Measurements from ENCODE around the gene NPAS2.

NPAS2 gene

DNA sequence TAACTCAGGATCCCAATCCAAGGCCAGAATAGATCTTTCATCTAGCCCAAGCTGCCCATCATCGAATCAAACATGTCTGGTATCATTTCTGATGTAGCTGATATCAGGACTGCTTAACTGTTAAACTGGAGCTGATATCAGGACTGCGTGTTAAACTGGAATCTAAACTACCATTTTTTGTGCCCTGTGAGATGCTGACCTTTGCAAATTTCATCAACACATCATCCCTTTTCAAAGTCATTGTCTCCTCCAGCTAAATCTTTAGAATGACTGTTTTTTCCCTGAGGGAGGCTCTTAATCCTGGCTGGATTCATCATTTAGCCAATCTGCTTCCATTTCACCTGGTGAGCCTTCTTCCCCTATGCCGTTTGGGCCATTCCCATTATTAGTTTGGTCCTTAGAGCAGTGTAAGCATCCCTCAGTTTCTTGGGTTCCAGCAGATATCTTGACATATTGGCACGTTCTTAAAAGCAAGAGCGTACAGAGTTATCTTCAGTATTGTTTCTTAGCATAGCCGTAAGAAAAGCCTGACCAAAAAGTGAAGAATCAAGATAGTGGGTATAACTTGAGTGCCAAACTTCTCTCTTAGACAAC, 194.4 kb downstream of the NPAS2 start:
- no peak for DNase-seq (ENCODE audit: low read depth)

DNA sequence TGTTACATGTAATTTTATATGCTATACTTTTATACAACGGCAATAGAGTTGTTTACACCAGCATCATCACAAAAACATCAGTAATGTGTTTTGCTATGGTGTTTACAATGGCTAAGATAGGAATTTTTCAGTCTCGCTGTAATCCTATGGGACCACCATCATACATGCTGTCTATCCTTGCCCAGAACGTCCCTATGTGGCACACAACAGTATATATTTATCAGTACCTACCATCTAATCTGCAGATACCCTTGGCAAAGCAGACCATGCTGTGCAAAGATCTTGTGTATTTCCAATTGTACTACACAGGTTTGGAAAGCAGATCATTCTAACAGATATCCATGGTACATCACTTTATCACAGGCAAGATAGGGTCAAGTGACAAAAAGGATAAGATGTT, 197.4 kb downstream of the NPAS2 start:
- DNase-seq (ENCODE audit: low read depth), result no peak

DNA sequence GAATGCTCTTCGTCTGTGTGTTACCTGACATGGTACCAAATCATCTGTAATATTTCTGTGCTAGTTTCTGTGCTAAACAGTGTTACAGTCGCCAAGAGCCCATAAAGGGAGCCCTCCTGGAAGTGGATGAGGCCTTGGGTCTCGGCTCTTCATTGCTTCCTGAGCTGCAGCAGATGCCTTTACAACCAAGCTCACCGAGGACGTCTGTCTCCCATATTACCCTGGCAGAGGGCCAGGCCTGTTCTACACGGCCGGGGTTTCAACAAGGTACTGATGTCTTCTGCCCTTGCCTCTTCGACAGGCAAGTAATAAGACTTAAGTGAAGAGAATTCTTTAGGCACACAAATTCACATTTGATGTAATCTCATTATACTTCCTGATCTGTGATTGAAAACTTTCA, 199.0 kb downstream of the NPAS2 start:
- no peak for DNase-seq (ENCODE audit: low read depth)

GRCh38 chr2:101022221-101022620, 202.3 kb downstream of the NPAS2 start:
- DNase-seq (ENCODE audit: low read depth), result no peak

GRCh38 chr2:101023327-101024107, 203.6 kb downstream of the NPAS2 start:
- DNase-seq (ENCODE audit: low read depth), result no peak

GRCh38 chr2:101025561-101025960, 205.6 kb downstream of the NPAS2 start:
- DNase-seq (ENCODE audit: low read depth), result no peak

GRCh38 chr2:101026253-101026701, 206.3 kb downstream of the NPAS2 start:
- DNase-seq (ENCODE audit: low read depth), result no peak

GRCh38 chr2:101026923-101027469, 207.1 kb downstream of the NPAS2 start:
- no peak for DNase-seq (ENCODE audit: low read depth)

GRCh38 chr2:101027852-101028251, 207.9 kb downstream of the NPAS2 start:
- no peak for DNase-seq (ENCODE audit: low read depth)

DNA sequence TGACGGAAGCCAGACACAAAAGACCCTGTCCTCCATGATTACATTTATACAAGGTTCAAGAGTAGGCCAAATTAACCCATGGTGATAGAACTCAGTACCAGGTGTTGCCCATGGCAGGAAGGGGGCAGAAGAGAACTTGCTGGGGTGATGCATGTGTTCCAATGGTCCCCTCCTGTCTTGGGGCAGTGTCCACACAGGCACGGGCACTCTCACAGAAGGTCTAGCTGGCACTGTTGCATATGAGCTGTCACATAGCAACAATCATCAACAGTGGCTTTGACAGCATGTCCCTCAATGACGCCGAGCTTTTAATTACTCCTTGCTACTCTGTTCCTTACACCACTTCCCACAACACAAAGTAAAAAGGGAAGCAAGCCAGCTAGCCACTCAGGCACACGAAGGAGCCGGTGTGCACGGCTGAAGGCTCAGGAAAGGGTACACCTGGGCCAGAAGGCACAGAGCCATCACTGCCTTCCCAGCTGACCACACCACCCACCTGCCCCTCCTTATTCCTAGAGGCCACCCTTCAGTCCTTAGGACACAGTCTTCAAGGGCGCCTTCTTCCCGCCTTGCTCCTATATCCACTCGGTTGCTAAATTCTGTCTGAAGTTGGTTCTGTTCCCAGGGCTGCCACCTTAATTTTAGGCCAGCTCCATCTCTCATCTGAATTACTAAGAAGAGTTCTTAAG, 211.1 kb downstream of the NPAS2 start:
- DNase-seq (ENCODE audit: low read depth), result no peak

DNA sequence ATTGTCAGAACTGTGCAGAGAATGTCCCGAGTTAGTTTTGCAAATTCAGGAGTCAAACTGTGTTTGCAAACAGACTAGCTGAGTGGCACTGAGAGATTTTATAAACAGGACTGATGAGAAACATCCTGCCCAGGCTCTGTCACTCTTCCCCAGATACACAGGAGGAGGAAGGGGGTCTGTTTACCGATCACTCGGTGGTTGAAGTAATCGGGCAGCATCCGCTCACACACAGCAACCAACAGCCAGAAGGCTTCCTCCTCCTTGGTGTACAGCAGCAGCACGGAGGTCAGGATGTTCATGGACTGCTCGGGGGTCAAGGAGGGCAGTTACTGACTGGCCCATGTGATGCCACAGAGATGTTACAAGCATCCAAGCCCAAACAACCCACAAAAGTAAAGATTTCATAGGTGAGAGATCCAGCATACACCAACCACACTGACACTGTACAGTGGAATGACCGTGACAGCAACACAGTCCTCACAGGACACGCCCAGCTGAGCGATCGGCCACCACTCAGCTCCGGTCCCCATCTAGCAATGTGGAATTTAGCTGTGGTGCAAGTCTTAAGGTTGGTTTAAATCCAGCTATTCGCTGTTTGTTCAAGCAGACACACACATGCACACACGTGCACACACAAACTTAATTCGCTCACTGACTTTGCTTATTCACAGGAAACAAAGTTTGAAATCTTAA, 212.3 kb downstream of the NPAS2 start:
- no peak for DNase-seq (ENCODE audit: low read depth)

GRCh38 chr2:101036562-101036961, 216.6 kb downstream of the NPAS2 start:
- no peak for DNase-seq (ENCODE audit: low read depth)

GRCh38 chr2:101037161-101037755, 217.3 kb downstream of the NPAS2 start:
- DNase-seq (ENCODE audit: low read depth), result no peak

- no peak for DNase-seq (ENCODE audit: low read depth)
Observed at GRCh38 chr2:101038455-101039255, 218.7 kb downstream of the NPAS2 start.

DNA sequence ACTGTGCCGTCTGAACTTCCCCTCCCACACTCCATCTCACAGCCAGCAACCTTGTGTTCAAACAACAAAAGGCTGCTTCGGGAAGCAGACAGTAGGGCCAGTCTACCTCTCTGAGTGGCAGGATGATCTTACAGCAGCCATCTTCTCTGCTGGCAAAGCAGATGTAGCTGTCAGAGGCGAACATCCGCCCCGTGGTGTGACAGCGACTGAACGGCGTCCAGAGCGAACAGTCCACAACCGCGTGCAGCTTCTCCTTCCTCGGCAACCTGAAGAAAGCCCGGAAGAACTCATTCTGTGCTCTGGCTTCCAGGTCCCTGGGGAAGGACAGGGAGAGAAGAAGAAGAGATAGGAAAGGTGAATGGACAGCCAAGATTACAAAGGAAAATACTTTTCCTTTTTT, 220.1 kb downstream of the NPAS2 start:
- no peak for DNase-seq (ENCODE audit: low read depth)

DNA sequence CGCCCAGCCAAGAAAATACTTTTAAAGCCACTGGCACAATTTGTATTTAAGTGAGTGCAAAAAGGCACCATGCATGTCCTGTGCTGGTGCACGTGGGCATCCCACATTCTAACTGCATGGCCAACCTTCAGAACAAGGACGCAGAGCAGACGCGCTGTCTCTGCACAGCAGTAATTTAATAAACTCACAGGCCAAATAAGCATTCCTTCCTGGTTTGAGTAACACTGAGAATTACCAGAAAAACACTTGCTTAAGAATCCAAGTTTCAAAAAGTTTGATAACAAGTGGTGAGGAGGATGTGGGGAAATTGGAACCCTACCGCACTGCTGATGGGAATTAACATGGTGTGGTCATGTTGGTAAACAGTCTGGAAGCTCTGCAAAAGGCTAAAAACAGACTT, 220.8 kb downstream of the NPAS2 start:
- no peak for DNase-seq (ENCODE audit: low read depth)

GRCh38 chr2:101041413-101041812, 221.5 kb downstream of the NPAS2 start:
- no peak for DNase-seq (ENCODE audit: low read depth)

DNA sequence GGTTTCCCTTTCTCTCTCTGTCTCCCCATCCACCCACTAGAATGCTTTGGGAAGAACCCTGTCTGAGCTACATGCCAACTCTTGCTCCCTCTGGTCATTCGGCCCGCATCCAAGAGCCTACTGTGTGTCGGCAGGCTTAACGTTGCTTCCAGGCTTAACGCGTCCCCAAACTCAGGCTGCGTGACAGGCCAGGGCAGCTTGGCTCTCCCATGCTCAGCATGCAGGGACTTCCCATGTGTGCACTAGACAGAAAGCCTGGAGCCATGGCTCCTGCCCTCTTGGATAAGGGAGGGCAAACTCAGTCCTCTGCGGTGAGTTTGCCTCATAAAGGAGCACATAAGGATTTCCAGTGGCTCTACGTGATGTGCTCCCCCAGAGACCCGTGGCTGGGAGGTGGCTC, 225.4 kb downstream of the NPAS2 start:
- DNase-seq (ENCODE audit: low read depth), result no peak

Data from activated T-helper 1 cell treated with Interleukin-2 at 50 U/mL for 16 hours (primary cell).